ENCODE measurements around the gene CDKN2B-AS1.
A peak's percentile ranks its signal among the peaks of the same experiment; 100 is the strongest.

The CDKN2B-AS1 gene

DNA sequence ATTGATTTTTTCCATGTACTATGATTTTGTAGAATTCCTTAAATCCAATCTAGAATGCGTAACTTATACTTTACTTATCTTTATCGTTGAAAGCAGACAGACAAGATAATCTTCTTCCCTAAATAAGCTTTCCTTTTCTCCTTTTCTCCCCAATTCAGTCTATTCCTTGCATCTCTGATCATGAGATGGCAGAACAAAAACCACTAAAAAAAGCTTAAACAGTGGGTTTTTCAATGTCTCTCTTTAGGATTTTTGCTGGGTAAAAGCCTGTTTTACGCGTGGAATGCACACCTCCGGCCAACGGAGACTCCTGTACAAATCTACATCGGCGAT is 13.8 kb downstream of the CDKN2B-AS1 start:
- no peak for DNase-seq

DNA sequence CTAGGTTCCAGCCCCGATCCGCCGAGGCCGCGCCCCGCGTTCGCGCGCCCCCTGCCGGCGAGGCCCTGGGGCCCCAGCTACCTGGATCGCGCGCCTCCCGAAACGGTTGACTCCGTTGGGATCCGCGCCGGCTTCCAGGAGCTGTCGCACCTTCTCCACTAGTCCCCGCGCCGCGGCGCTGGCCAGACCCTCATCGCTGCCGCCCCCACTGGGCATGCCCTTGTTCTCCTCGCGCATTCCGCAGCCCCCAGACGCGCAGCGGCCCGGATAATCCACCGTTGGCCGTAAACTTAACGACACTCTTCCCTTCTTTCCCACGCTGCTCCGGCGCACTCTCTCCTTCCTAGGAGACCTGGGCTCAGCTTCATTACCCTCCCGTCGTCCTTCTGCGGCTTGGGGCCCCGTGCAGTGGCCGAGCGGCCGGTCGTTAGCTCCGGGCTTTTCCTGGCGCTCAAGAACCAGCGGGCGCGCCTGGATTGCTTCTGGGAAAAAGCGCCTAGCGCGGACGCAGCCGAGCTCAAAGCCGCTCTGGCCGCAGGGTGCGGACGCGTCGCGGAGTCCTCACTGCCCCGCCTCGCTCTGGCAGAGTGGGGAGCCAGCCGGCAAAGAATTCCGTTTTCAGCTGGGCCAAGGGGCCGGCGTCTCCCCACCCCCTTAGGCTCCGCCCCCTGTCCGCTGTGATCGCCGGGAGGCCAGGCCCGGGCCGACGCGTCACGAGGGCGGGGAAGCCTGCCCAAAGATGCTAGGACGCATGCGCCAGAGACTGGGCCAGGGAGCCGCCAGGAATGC is 14.3 kb downstream of the CDKN2B-AS1 start, which contains the start of gene CDKN2B:
Gene CDKN2B, minus strand, starts transcription at position 589 of the 789 bp plus-strand sequence. Its CDS starts 352 bp downstream, at position 237.
- DNase-seq: peak; percentile 80

- no peak for DNase-seq
Measured at GRCh38 chr9:22009506-22009867, 14.9 kb downstream of the CDKN2B-AS1 start.

- no peak for DNase-seq
Measured at GRCh38 chr9:22010866-22011625, 16.5 kb downstream of the CDKN2B-AS1 start.

- no peak for DNase-seq
Measured at GRCh38 chr9:22022396-22022795, 27.8 kb downstream of the CDKN2B-AS1 start.

DNA sequence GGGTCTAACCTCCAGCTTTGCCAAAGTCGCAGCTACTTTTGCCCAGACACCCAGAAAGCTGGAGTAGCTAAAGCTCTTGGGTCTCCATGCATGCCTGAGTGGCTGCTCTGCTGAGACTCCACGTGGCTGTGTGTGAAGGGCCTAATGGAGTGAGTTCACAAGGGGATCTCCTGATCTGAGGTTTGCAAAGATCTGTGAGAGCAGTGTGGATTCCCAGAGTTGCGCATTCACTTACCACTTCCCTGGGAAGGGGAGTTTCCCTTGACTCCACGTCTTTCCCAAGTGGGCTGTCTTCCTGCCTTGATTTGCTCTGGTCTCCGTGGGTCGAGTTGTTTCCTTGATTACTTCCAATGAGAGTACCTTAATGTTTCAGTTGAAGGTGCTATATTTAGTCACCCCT is 32.1 kb downstream of the CDKN2B-AS1 start:
- DNase-seq: no peak

DNA sequence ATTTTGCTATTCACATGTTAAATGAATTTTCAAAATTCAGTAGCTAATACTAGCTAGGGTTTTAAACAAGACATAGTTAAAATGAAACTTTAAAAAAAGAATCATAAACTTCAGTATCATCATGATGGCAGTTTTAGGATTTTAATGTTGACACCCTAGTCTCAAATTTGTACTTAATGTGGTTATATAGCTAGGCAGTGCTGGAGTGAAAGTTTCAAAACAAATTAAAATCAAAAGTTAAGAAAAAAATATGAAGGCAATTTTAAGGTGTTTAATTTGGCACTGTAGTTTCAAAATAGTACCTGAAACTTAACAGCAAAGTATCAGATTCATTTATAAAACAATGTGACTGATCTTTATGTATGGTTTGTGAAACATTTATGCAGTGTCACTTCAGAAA is 33.8 kb downstream of the CDKN2B-AS1 start:
- DNase-seq: no peak

GRCh38 chr9:22029231-22029630 is 34.6 kb downstream of the CDKN2B-AS1 start:
- no peak for DNase-seq

GRCh38 chr9:22030101-22030598 is 35.6 kb downstream of the CDKN2B-AS1 start:
- DNase-seq: no peak

- DNase-seq: no peak
Measured at GRCh38 chr9:22031655-22032411, 37.2 kb downstream of the CDKN2B-AS1 start.

DNA sequence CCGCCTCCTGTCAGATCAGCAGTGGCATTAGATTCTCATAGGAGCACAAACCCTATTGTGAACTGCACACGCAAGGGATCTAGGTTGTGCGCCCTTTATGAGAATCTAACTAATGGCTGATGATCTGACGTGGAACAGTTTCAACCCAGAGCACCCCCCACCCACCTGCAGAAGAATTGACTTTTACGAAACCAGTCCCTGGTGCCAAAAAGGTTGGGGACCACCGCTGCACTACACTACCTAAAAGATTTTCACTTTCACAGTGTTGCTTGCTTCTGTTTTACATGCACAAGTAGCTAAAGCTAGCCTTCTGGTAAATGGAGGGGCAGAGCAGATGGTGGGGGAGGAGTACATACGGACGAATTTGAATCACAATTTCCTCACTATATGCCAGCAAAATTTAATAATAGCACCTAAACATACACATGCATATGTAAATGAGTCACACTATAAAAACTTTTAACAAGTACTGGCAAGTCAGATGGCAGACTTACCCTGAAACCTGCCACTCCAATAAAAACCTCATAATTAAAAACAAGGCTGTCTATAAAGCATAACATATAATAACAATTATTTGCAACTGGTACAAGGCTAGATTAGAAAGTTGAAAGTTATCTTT is 38.5 kb downstream of the CDKN2B-AS1 start:
- no peak for DNase-seq

DNA sequence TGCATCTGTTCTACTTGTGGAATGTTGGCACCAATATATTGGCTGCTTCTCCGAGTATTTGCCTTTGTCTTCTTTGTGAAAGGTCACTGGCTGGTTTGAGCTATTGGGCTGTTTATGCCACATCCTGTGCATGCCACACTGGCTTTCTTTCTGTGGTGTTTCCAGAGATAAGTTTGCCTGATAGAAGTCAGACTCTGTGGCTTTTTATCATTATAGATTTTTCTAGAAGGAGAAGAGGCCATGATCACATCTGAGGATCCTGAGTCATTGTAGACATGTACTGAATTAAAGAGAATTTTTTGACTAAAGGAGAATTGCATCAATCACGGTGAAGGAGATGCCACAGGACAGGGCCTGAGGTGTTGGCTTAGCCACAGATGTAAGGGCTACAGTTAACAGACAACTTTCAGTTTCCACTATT is 41.0 kb downstream of the CDKN2B-AS1 start:
- no peak for DNase-seq

- no peak for DNase-seq
Measured at GRCh38 chr9:22036866-22037626, 42.5 kb downstream of the CDKN2B-AS1 start.

DNA sequence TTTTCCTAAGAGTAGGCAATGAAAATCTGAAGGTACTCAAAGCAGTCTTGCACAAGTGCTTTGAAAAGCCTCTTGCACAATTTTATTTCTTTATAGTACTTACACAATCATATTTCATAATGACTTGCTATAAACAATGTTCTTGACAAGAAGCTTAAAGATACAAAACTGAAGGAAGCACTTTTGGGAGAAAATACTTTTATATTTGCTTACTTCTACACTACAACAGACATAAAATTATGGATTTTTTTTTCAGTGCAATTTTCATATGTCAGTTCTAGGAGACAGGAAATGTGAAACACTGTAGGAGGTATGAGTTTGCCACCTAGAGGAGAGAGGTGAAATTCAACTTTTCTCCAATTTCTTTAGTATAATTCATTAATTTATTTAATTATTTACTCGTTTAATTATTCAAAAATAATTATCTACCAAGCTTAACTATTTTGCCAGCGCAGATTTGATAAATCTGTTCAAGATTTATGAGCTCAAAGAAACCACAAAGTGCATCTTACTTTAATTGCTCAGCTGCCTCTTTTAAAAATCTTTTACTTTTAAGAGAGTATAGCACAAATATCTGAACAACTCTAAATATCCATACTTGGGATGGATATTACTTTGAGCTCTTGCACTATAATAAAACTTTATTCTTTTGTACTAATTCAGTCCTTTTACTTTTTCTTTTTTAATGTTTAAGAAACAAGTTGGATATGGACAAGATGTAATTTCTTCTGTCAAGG is 43.5 kb downstream of the CDKN2B-AS1 start:
- peak; percentile 20 for DNase-seq

GRCh38 chr9:22039258-22039657 is 44.7 kb downstream of the CDKN2B-AS1 start:
- no peak for DNase-seq

- DNase-seq: no peak
Measured at GRCh38 chr9:22040760-22041159, 46.2 kb downstream of the CDKN2B-AS1 start.

GRCh38 chr9:22041344-22041743 is 46.8 kb downstream of the CDKN2B-AS1 start:
- no peak for DNase-seq

GRCh38 chr9:22041775-22042174 is 47.2 kb downstream of the CDKN2B-AS1 start:
- no peak for DNase-seq

GRCh38 chr9:22043928-22044327 is 49.3 kb downstream of the CDKN2B-AS1 start:
- no peak for DNase-seq

GRCh38 chr9:22044583-22044982 is 50.0 kb downstream of the CDKN2B-AS1 start:
- no peak for DNase-seq

DNA sequence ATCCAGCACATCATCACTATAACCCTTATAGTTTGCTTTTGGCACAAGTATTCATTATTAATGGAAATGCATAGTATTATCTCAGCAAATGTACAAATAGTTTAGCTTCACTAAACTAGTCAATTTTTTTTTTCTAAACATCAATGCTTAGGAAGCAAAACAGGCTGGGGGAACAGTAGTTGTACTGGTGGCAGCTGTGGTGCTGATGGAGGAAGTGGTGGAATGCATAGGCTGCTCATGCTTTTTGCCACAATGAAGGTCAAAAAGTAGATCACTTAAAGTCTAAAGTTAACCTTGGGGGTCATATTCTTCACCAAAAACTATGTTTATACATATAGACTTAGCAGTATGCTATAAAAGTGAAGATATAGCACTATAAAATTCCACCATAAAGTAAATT is 50.8 kb downstream of the CDKN2B-AS1 start:
- no peak for DNase-seq

Measured in NCI-H1105 treated with DMSO at 0.1 percent for 48 hours (cell line).